ENCODE results near the gene TMCO4.

The TMCO4 gene

GRCh38 chr1:19676438-19676922, 123.2 kb downstream of the TMCO4 start:
- Histone ChIP-seq H3K27ac (no peak overlapping the region), H3K4me1 (ENCODE audit: low read depth, poor library complexity, severe bottlenecking) (no peaks in the 10 kb centered on the region), H3K27me3 (ENCODE audit: insufficient read depth, low read depth) (peaks cover 10% of the 10 kb centered on the region), H3K4me2 (no peak overlapping the region), H3K4me3 (IDR thresholded peaks at IDR 0.05; ENCODE audit: insufficient read depth, low read depth, low read length) (no peak overlapping the region), H3K79me2 (ENCODE audit: insufficient read depth, low read depth) (no peaks in the 10 kb centered on the region), H4K20me1 (ENCODE audit: insufficient read depth) (no peaks in the 10 kb centered on the region), H3K9ac (no peak overlapping the region), H2AFZ (ENCODE audit: low read depth) (no peak overlapping the region), H3K36me3 (ENCODE audit: insufficient read depth) (no peaks in the 10 kb centered on the region)
- no peak for TF ChIP-seq CTCF (conservative IDR thresholded peaks at IDR 0.05; ENCODE audit: low read depth, low read length)

GRCh38 chr1:19675797-19676196, 123.9 kb downstream of the TMCO4 start:
- Histone ChIP-seq H3K4me2 (no peak overlapping the region), H3K27me3 (ENCODE audit: insufficient read depth, low read depth) (peaks cover 17% of the 10 kb centered on the region), H4K20me1 (ENCODE audit: insufficient read depth) (no peaks in the 10 kb centered on the region), H3K79me2 (ENCODE audit: insufficient read depth, low read depth) (no peaks in the 10 kb centered on the region), H3K27ac (no peak overlapping the region), H3K4me1 (ENCODE audit: low read depth, poor library complexity, severe bottlenecking) (no peaks in the 10 kb centered on the region), H3K36me3 (ENCODE audit: insufficient read depth) (no peaks in the 10 kb centered on the region), H2AFZ (ENCODE audit: low read depth) (no peak overlapping the region), H3K4me3 (IDR thresholded peaks at IDR 0.05; ENCODE audit: insufficient read depth, low read depth, low read length) (no peak overlapping the region), H3K9ac (no peak overlapping the region)
- TF ChIP-seq CTCF (conservative IDR thresholded peaks at IDR 0.05; ENCODE audit: low read depth, low read length) = no peak

GRCh38 chr1:19672237-19672636, 127.5 kb downstream of the TMCO4 start:
- no peaks in the 10 kb centered on the region for H3K4me1 ChIP-seq (ENCODE audit: low read depth, poor library complexity, severe bottlenecking)
- no peak overlapping the region for H3K9ac ChIP-seq
- TF ChIP-seq CTCF (conservative IDR thresholded peaks at IDR 0.05; ENCODE audit: low read depth, low read length) = no peak
- no peak overlapping the region for H3K4me3 ChIP-seq (IDR thresholded peaks at IDR 0.05; ENCODE audit: insufficient read depth, low read depth, low read length)
- no peaks in the 10 kb centered on the region for H3K36me3 ChIP-seq (ENCODE audit: insufficient read depth)
- no peak overlapping the region for H3K4me2 ChIP-seq
- no peak overlapping the region for H2AFZ ChIP-seq (ENCODE audit: low read depth)
- H3K79me2 ChIP-seq (ENCODE audit: insufficient read depth, low read depth) = no peaks in the 10 kb centered on the region
- H3K27me3 ChIP-seq (ENCODE audit: insufficient read depth, low read depth) = peaks cover 44% of the 10 kb centered on the region
- no peaks in the 10 kb centered on the region for H4K20me1 ChIP-seq (ENCODE audit: insufficient read depth)
- no peak overlapping the region for H3K27ac ChIP-seq

- H3K27ac ChIP-seq = no peak overlapping the region
- TF ChIP-seq CTCF (conservative IDR thresholded peaks at IDR 0.05; ENCODE audit: low read depth, low read length) = no peak
- H3K4me2 ChIP-seq = no peak overlapping the region
- no peaks in the 10 kb centered on the region for H3K79me2 ChIP-seq (ENCODE audit: insufficient read depth, low read depth)
- no peak overlapping the region for H3K4me3 ChIP-seq (IDR thresholded peaks at IDR 0.05; ENCODE audit: insufficient read depth, low read depth, low read length)
- peaks cover 48% of the 10 kb centered on the region for H3K27me3 ChIP-seq (ENCODE audit: insufficient read depth, low read depth)
- H3K9ac ChIP-seq = no peak overlapping the region
- H2AFZ ChIP-seq (ENCODE audit: low read depth) = no peak overlapping the region
- H3K4me1 ChIP-seq (ENCODE audit: low read depth, poor library complexity, severe bottlenecking) = no peaks in the 10 kb centered on the region
- no peaks in the 10 kb centered on the region for H3K36me3 ChIP-seq (ENCODE audit: insufficient read depth)
- no peaks in the 10 kb centered on the region for H4K20me1 ChIP-seq (ENCODE audit: insufficient read depth)
Measured at GRCh38 chr1:19670787-19671186, 128.9 kb downstream of the TMCO4 start.
